ENCODE results near the gene ACAD10. TPM values are rescaled to one million over a fixed set of nuclear protein-coding genes. Genes with fewer than 3 reads are reported as not detected.
A peak's percentile ranks its signal among the peaks of the same experiment; 100 is the strongest.
"Not testable (repeated sequence)": the region's sequence is repeated elsewhere in the genome, so short reads cannot be mapped to it uniquely, and the experiment has no call there.

Gene ACAD10
- total and polyA plus RNA-seq, 10 of the 15 experiments (the other 5 are each of a cell fraction or from before 2014, with no cell fraction given), result 2.9 to 21.9 (median 17.5) TPM

DNA sequence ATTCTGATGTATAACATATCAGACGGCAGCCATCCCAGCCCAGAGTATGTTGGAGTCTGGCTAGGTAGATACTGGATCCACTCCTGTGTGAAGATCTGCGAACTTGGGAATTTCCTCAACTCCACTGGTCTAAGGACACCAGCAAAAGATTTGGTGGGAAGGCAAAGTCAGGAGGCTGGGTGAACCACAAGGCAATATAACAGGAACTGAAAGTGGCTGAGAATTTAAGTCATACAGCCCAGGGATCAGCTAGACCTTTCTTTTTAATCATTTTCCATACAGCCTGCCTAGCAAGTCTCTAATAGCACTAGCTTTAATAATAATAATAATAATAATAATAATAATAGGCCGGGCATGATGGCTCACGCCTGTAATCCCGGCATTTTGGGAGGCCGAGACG lies 34.9 kb upstream of the ACAD10 start:
- ChIA-PET RAD21 (ENCODE audit: unreplicated experiment) (no interaction called here), POLR2A (interaction anchor here (0.6 kb wide), 1 partner anchor 313 kb away, joined by 3 read pairs; no protein-coding TSS in a partner anchor), SMC1A (ENCODE audit: uncharacterized antibody, unreplicated experiment) (no interaction called here), CTCF (interaction anchor here (0.6 kb wide), 1 partner anchor 102 kb away, joined by 3 read pairs; no protein-coding TSS in a partner anchor)
- FAIRE-seq (no peak), DNase-seq (ENCODE audit: low read depth, low spot score) (no peak), ATAC-seq (no peak)
- no TSS peak for BruUV-seq (replicated peaks)
- intact Hi-C loops (cut with micrococcal nuclease; ENCODE audit: unreplicated experiment), result no loop called here
- Histone ChIP-seq H2AFZ (ENCODE audit: control insufficient read depth, low read depth, low read length) (no peak overlapping the region), H3K4me1 (ENCODE audit: control insufficient read depth, insufficient read depth, low read length) (no peaks in the 10 kb centered on the region), H3K9ac (ENCODE audit: control insufficient read depth, insufficient read depth, low read length) (no peak overlapping the region), H3K27ac (ENCODE audit: control insufficient read depth, insufficient read depth) (no peak overlapping the region), H3K79me2 (ENCODE audit: control insufficient read depth, insufficient read depth, low read length) (no peaks in the 10 kb centered on the region), H4K20me1 (ENCODE audit: control insufficient read depth, insufficient read depth) (no peaks in the 10 kb centered on the region), H3K27me3 (replicated peaks in 1 of 2; ENCODE audit: control insufficient read depth in 2 of 2, insufficient read depth in 2 of 2, low read length in 1 of 2) (no peaks in the 10 kb centered on the region), H3K4me3 (no peak overlapping the region), H3K36me3 (ENCODE audit: control insufficient read depth in 2 of 2, insufficient read depth in 2 of 2, low read length in 1 of 2) (peaks cover 8 to 15% of the 10 kb centered on the region in 2 experiments), H3K9me3 (replicated peaks; ENCODE audit: control insufficient read depth, insufficient read depth, low read length) (no peaks in the 10 kb centered on the region), H3K4me2 (ENCODE audit: control insufficient read depth, insufficient read depth) (no peak overlapping the region)
- 97% methylated on average over 7 of the region's 7 CpGs for WGBS (ENCODE audit: insufficient coverage, insufficient replicate concordance, low lambda C conversion rate, missing lambda C conversion rate)
- TF ChIP-seq SPI1 (IDR thresholded peaks at IDR 0.05; ENCODE audit: borderline replicate concordance, insufficient read depth, low read depth, low read length) (peak; percentile 88; the same call in 1 of the 2 replicates), IKZF2 (IDR thresholded peaks at IDR 0.05) (peak in 1 of 2 experiments; percentile 20; a peak in 1 of 4 replicates), RUNX3 (IDR thresholded peaks at IDR 0.05; ENCODE audit: low read length) (peak; percentile 45), IRF4 (IDR thresholded peaks at IDR 0.05; ENCODE audit: low read depth, low read length) (0 out of 2 replicates have a peak, but pooled peaks have one; percentile 29), CHD2 (IDR thresholded peaks at IDR 0.05; ENCODE audit: borderline replicate concordance, low read depth, low read length) (no peak), HDGF (IDR thresholded peaks at IDR 0.05) (no peak), IKZF1 (conservative IDR thresholded peaks at IDR 0.05) (0 out of 2 replicates have a peak, but pooled peaks have one; percentile 17), MTA2 (IDR thresholded peaks at IDR 0.05; ENCODE audit: low read depth) (no peak), NFYA (IDR thresholded peaks at IDR 0.05; ENCODE audit: borderline replicate concordance, low read depth, low read length) (no peak), BMI1 (IDR thresholded peaks at IDR 0.05; ENCODE audit: borderline replicate concordance) (no peak)
- TF ChIP-seq, protein P1, sequence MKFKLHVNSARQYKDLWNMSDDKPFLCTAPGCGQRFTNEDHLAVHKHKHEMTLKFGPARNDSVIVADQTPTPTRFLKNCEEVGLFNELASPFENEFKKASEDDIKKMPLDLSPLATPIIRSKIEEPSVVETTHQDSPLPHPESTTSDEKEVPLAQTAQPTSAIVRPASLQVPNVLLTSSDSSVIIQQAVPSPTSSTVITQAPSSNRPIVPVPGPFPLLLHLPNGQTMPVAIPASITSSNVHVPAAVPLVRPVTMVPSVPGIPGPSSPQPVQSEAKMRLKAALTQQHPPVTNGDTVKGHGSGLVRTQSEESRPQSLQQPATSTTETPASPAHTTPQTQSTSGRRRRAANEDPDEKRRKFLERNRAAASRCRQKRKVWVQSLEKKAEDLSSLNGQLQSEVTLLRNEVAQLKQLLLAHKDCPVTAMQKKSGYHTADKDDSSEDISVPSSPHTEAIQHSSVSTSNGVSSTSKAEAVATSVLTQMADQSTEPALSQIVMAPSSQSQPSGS (IDR thresholded peaks at IDR 0.05; ENCODE audit: low read length), result no peak
- TF ChIP-seq, protein P2, sequence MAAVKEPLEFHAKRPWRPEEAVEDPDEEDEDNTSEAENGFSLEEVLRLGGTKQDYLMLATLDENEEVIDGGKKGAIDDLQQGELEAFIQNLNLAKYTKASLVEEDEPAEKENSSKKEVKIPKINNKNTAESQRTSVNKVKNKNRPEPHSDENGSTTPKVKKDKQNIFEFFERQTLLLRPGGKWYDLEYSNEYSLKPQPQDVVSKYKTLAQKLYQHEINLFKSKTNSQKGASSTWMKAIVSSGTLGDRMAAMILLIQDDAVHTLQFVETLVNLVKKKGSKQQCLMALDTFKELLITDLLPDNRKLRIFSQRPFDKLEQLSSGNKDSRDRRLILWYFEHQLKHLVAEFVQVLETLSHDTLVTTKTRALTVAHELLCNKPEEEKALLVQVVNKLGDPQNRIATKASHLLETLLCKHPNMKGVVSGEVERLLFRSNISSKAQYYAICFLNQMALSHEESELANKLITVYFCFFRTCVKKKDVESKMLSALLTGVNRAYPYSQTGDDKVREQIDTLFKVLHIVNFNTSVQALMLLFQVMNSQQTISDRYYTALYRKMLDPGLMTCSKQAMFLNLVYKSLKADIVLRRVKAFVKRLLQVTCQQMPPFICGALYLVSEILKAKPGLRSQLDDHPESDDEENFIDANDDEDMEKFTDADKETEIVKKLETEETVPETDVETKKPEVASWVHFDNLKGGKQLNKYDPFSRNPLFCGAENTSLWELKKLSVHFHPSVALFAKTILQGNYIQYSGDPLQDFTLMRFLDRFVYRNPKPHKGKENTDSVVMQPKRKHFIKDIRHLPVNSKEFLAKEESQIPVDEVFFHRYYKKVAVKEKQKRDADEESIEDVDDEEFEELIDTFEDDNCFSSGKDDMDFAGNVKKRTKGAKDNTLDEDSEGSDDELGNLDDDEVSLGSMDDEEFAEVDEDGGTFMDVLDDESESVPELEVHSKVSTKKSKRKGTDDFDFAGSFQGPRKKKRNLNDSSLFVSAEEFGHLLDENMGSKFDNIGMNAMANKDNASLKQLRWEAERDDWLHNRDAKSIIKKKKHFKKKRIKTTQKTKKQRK (IDR thresholded peaks at IDR 0.05; ENCODE audit: low read depth, low read length), result no peak
- TF ChIP-seq, protein P3, sequence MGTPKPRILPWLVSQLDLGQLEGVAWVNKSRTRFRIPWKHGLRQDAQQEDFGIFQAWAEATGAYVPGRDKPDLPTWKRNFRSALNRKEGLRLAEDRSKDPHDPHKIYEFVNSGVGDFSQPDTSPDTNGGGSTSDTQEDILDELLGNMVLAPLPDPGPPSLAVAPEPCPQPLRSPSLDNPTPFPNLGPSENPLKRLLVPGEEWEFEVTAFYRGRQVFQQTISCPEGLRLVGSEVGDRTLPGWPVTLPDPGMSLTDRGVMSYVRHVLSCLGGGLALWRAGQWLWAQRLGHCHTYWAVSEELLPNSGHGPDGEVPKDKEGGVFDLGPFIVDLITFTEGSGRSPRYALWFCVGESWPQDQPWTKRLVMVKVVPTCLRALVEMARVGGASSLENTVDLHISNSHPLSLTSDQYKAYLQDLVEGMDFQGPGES (IDR thresholded peaks at IDR 0.05), result no peak
- in situ Hi-C loops (cut with MboI), result no loop called here

DNA sequence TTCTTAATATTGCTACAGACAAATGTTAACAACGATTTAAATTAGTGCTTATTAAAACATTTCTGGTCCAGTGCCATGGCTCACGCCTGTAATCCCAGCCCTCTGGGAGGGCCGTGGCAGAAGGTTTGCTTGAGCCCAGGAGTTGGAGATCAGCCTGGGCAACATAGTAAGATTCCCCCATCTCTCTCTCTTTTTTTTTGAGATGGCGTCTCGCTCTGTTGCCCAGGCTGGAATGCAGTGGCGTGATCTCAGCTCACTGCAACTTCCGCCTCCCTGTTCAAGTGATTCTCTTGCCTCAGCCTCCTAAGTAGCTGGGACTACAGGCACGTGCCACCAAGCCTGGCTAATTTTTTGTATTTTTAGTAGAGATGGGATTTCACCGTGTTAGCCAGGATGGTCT lies 33.3 kb upstream of the ACAD10 start:
- peaks cover 9 to 20% of the 10 kb centered on the region in 2 experiments for H3K36me3 ChIP-seq (ENCODE audit: control insufficient read depth in 2 of 2, insufficient read depth in 2 of 2, low read length in 1 of 2)
- intact Hi-C loops (cut with micrococcal nuclease; ENCODE audit: unreplicated experiment), result not testable (repeated sequence)

More for the DNA sequence above, 33.3 kb upstream of the ACAD10 start:
- ATAC-seq; in situ Hi-C loops (cut with MboI); H3K27me3 ChIP-seq (replicated peaks in 1 of 2; ENCODE audit: control insufficient read depth in 2 of 2, insufficient read depth in 2 of 2, low read length in 1 of 2); H3K4me1 ChIP-seq (ENCODE audit: control insufficient read depth, insufficient read depth, low read length); H3K4me2 ChIP-seq (ENCODE audit: control insufficient read depth, insufficient read depth); H3K9me3 ChIP-seq (replicated peaks; ENCODE audit: control insufficient read depth, insufficient read depth, low read length); H3K9ac ChIP-seq (ENCODE audit: control insufficient read depth, insufficient read depth, low read length); H3K4me3 ChIP-seq; BruUV-seq (replicated peaks); SMC1A ChIA-PET (ENCODE audit: uncharacterized antibody, unreplicated experiment); H3K27ac ChIP-seq (ENCODE audit: control insufficient read depth, insufficient read depth); RAD21 ChIA-PET (ENCODE audit: unreplicated experiment); H4K20me1 ChIP-seq (ENCODE audit: control insufficient read depth, insufficient read depth); FAIRE-seq; POLR2A ChIA-PET; H3K79me2 ChIP-seq (ENCODE audit: control insufficient read depth, insufficient read depth, low read length); DNase-seq (ENCODE audit: low read depth, low spot score); H2AFZ ChIP-seq (ENCODE audit: control insufficient read depth, low read depth, low read length): not testable (repeated sequence)
- CTCF ChIA-PET, result interaction anchor here (1.9 kb wide), 1 partner anchor 255 kb away, joined by 5 read pairs; no protein-coding TSS in a partner anchor
- WGBS (ENCODE audit: insufficient coverage, insufficient replicate concordance, low lambda C conversion rate, missing lambda C conversion rate), result 97% methylated on average over 9 of the region's 9 CpGs
